Measurements from ENCODE around the gene CHIT1.

Gene CHIT1

GRCh38 chr1:203208181-203208580, 21.3 kb downstream of the CHIT1 start:
- H3F3A ChIP-seq (ENCODE audit: insufficient read depth, low read length), result no peaks in the 10 kb centered on the region
- H3K9me3 ChIP-seq (replicated peaks; ENCODE audit: insufficient read depth, low read length), result no peaks in the 10 kb centered on the region
- no peaks in the 10 kb centered on the region for H3K36me3 ChIP-seq (replicated peaks; ENCODE audit: insufficient read depth, low read length)
- TF ChIP-seq EZH2 (optimal IDR thresholded peaks at IDR 0.05; ENCODE audit: low read depth, low read length), result no peak
- TF ChIP-seq, protein P1, sequence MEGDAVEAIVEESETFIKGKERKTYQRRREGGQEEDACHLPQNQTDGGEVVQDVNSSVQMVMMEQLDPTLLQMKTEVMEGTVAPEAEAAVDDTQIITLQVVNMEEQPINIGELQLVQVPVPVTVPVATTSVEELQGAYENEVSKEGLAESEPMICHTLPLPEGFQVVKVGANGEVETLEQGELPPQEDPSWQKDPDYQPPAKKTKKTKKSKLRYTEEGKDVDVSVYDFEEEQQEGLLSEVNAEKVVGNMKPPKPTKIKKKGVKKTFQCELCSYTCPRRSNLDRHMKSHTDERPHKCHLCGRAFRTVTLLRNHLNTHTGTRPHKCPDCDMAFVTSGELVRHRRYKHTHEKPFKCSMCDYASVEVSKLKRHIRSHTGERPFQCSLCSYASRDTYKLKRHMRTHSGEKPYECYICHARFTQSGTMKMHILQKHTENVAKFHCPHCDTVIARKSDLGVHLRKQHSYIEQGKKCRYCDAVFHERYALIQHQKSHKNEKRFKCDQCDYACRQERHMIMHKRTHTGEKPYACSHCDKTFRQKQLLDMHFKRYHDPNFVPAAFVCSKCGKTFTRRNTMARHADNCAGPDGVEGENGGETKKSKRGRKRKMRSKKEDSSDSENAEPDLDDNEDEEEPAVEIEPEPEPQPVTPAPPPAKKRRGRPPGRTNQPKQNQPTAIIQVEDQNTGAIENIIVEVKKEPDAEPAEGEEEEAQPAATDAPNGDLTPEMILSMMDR (IDR thresholded peaks at IDR 0.05; ENCODE audit: low read length), result no peak
- no peak for TF ChIP-seq EZH2phosphoT487 (IDR thresholded peaks at IDR 0.05; ENCODE audit: low read length)
- H3K4me3 ChIP-seq (ENCODE audit: low read length), result no peak overlapping the region
- DNase-seq, result no peak
- no peak overlapping the region for H3K9ac ChIP-seq (ENCODE audit: low read length)
- no peaks in the 10 kb centered on the region for H3K4me1 ChIP-seq (ENCODE audit: low read length)
- H3K4me2 ChIP-seq (ENCODE audit: low read depth, low read length), result no peak overlapping the region
- no peaks in the 10 kb centered on the region for H4K20me1 ChIP-seq (ENCODE audit: insufficient read depth, low read length)
- no peak overlapping the region for H3K27ac ChIP-seq (ENCODE audit: low read length)
- no peaks in the 10 kb centered on the region for H3K27me3 ChIP-seq (replicated peaks; ENCODE audit: insufficient read depth, low read length)
- H2AFZ ChIP-seq (ENCODE audit: low read length), result no peak overlapping the region
- no peaks in the 10 kb centered on the region for H3K79me2 ChIP-seq (ENCODE audit: low read length)
- no peaks in the 10 kb centered on the region for H3K9me2 ChIP-seq (replicated peaks; ENCODE audit: insufficient read depth, low read length)

- no peaks in the 10 kb centered on the region for H3K36me3 ChIP-seq (replicated peaks; ENCODE audit: insufficient read depth, low read length)
- no peaks in the 10 kb centered on the region for H3K27me3 ChIP-seq (replicated peaks; ENCODE audit: insufficient read depth, low read length)
- no peak overlapping the region for H2AFZ ChIP-seq (ENCODE audit: low read length)
- H3K79me2 ChIP-seq (ENCODE audit: low read length), result no peaks in the 10 kb centered on the region
- H4K20me1 ChIP-seq (ENCODE audit: insufficient read depth, low read length), result no peaks in the 10 kb centered on the region
- H3K4me3 ChIP-seq (ENCODE audit: low read length), result no peak overlapping the region
- no peaks in the 10 kb centered on the region for H3K9me3 ChIP-seq (replicated peaks; ENCODE audit: insufficient read depth, low read length)
- H3K9ac ChIP-seq (ENCODE audit: low read length), result no peak overlapping the region
- no peaks in the 10 kb centered on the region for H3F3A ChIP-seq (ENCODE audit: insufficient read depth, low read length)
- no peak overlapping the region for H3K4me2 ChIP-seq (ENCODE audit: low read depth, low read length)
- no peak for DNase-seq
- H3K27ac ChIP-seq (ENCODE audit: low read length), result no peak overlapping the region
- H3K4me1 ChIP-seq (ENCODE audit: low read length), result no peaks in the 10 kb centered on the region
- TF ChIP-seq EZH2phosphoT487 (IDR thresholded peaks at IDR 0.05; ENCODE audit: low read length), result no peak
- TF ChIP-seq, protein P1 (IDR thresholded peaks at IDR 0.05; ENCODE audit: low read length), result no peak
- no peak for TF ChIP-seq EZH2 (optimal IDR thresholded peaks at IDR 0.05; ENCODE audit: low read depth, low read length)
- H3K9me2 ChIP-seq (replicated peaks; ENCODE audit: insufficient read depth, low read length), result no peaks in the 10 kb centered on the region
These were observed 21.7 kb downstream of the CHIT1 start for GRCh38 chr1:203207751-203208150.

- Histone ChIP-seq H3F3A (ENCODE audit: insufficient read depth, low read length) (no peaks in the 10 kb centered on the region), H3K36me3 (replicated peaks; ENCODE audit: insufficient read depth, low read length) (no peaks in the 10 kb centered on the region), H4K20me1 (ENCODE audit: insufficient read depth, low read length) (no peaks in the 10 kb centered on the region), H3K79me2 (ENCODE audit: low read length) (no peaks in the 10 kb centered on the region), H3K4me3 (ENCODE audit: low read length) (no peak overlapping the region), H3K9ac (ENCODE audit: low read length) (no peak overlapping the region), H3K9me3 (replicated peaks; ENCODE audit: insufficient read depth, low read length) (no peaks in the 10 kb centered on the region), H3K9me2 (replicated peaks; ENCODE audit: insufficient read depth, low read length) (no peaks in the 10 kb centered on the region), H2AFZ (ENCODE audit: low read length) (no peak overlapping the region), H3K4me1 (ENCODE audit: low read length) (no peaks in the 10 kb centered on the region), H3K27ac (ENCODE audit: low read length) (no peak overlapping the region), H3K27me3 (replicated peaks; ENCODE audit: insufficient read depth, low read length) (no peaks in the 10 kb centered on the region), H3K4me2 (ENCODE audit: low read depth, low read length) (no peak overlapping the region)
- TF ChIP-seq EZH2 (optimal IDR thresholded peaks at IDR 0.05; ENCODE audit: low read depth, low read length), result no peak
- DNase-seq, result no peak
These were observed 23.3 kb downstream of the CHIT1 start for GRCh38 chr1:203206129-203206687.

DNA sequence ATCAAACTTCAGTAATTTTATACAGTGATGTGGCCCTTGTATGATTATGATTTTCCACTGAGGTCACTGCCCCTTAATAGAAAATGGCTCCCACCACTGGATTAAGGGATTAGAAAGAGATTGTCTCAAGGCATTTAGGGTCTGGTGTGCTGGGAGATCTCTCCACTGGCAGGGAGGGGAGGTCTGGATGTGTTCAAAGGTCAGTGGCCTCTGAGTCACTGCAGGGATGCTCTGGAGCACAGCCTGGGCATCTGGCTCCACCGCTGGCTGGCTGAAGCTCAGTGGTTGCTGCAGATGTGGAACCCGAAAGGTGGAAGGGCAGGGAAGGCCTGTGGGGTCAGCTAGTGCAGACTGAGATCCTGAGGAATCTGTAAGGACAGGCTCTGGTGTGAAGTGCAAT, 24.7 kb downstream of the CHIT1 start:
- no peaks in the 10 kb centered on the region for H3K36me3 ChIP-seq (replicated peaks; ENCODE audit: insufficient read depth, low read length)
- H3K27ac ChIP-seq (ENCODE audit: low read length), result no peak overlapping the region
- no peaks in the 10 kb centered on the region for H3F3A ChIP-seq (ENCODE audit: insufficient read depth, low read length)
- no peaks in the 10 kb centered on the region for H3K9me2 ChIP-seq (replicated peaks; ENCODE audit: insufficient read depth, low read length)
- no peak overlapping the region for H2AFZ ChIP-seq (ENCODE audit: low read length)
- no peak overlapping the region for H3K9ac ChIP-seq (ENCODE audit: low read length)
- no peaks in the 10 kb centered on the region for H4K20me1 ChIP-seq (ENCODE audit: insufficient read depth, low read length)
- TF ChIP-seq, protein P1 (IDR thresholded peaks at IDR 0.05; ENCODE audit: low read length), result no peak
- no peak for TF ChIP-seq EZH2 (optimal IDR thresholded peaks at IDR 0.05; ENCODE audit: low read depth, low read length)
- TF ChIP-seq EZH2phosphoT487 (IDR thresholded peaks at IDR 0.05; ENCODE audit: low read length), result no peak
- DNase-seq, result no peak
- H3K27me3 ChIP-seq (replicated peaks; ENCODE audit: insufficient read depth, low read length), result no peaks in the 10 kb centered on the region
- peaks cover 5% of the 10 kb centered on the region; the same call in 1 of the 2 replicates for H3K4me1 ChIP-seq (ENCODE audit: low read length)
- no peaks in the 10 kb centered on the region for H3K79me2 ChIP-seq (ENCODE audit: low read length)
- H3K9me3 ChIP-seq (replicated peaks; ENCODE audit: insufficient read depth, low read length), result no peaks in the 10 kb centered on the region
- no peak overlapping the region for H3K4me2 ChIP-seq (ENCODE audit: low read depth, low read length)
- H3K4me3 ChIP-seq (ENCODE audit: low read length), result no peak overlapping the region

Measured in MM.1S (cell line).